Liver (tissue), 9 donors: ENCODE results near the gene SEPTIN14. TPM values are rescaled to one million over a fixed set of nuclear protein-coding genes. Genes with fewer than 3 reads are reported as not detected.
"Not testable (repeated sequence)": the region's sequence is repeated elsewhere in the genome, so short reads cannot be mapped to it uniquely, and the experiment has no call there.

Source experiments
- DNase-seq: peaks from one replicate; pipeline ENCODE4 v3.0.0-alpha.2; 2017; ENCODE audit warnings: low spot score
- H3K27ac ChIP-seq, 2 donors: one replicate each; pipeline ENCODE4 v1.7.0; 2013; ENCODE audit warnings: inconsistent platforms in 2 of 2, low read length in 2 of 2, control low read depth in 1 of 2, low read depth in 1 of 2, mild to moderate bottlenecking in 1 of 2
- H3K27me3 ChIP-seq, 4 donors: one replicate each; pipeline versions ENCODE4 v1.6.1 to v1.7.0; 2013; ENCODE audit warnings: low read length in 3 of 4, inconsistent platforms in 1 of 4, mild to moderate bottlenecking in 1 of 4, moderate library complexity in 1 of 4; ENCODE audit not compliant: control insufficient read depth in 4 of 4, insufficient read depth in 4 of 4
- H3K36me3 ChIP-seq, 4 donors: one replicate each; pipeline versions ENCODE4 v1.6.1 to v1.7.0; 2013; ENCODE audit warnings: low read length in 3 of 4, mild to moderate bottlenecking in 3 of 4, low read depth in 1 of 4, moderate library complexity in 1 of 4; ENCODE audit not compliant: control insufficient read depth in 4 of 4, insufficient read depth in 3 of 4
- H3K4me1 ChIP-seq, 4 donors: one replicate each; pipeline versions ENCODE4 v1.6.1 to v1.7.0; 2013; ENCODE audit warnings: low read length in 3 of 4, mild to moderate bottlenecking in 3 of 4, moderate library complexity in 1 of 4; ENCODE audit not compliant: control insufficient read depth in 4 of 4, insufficient read depth in 4 of 4
- H3K4me3 ChIP-seq, 3 donors: one replicate each; pipeline versions ENCODE4 v1.6.1 to v1.7.0; 2013; ENCODE audit warnings: low read length in 3 of 3, control low read depth in 1 of 3, low read depth in 1 of 3, mild to moderate bottlenecking in 1 of 3
- H3K9ac ChIP-seq, 2 donors: one replicate each; pipeline ENCODE4 v1.7.0; 2013; ENCODE audit warnings: low read length in 2 of 2, mild to moderate bottlenecking in 2 of 2, moderate library complexity in 2 of 2, control low read depth in 1 of 2, low read depth in 1 of 2
- H3K9me3 ChIP-seq, 4 donors: one replicate each; pipeline versions ENCODE4 v1.6.1 to v1.7.0; 2013; ENCODE audit warnings: low read length in 3 of 4; ENCODE audit not compliant: control insufficient read depth in 4 of 4
- FOXA1 ChIP-seq: IDR thresholded peaks from 2 replicates; pipeline ENCODE4 v1.6.1; 2016; ENCODE audit warnings: antibody characterized with exemption
- FOXA2 ChIP-seq: IDR thresholded peaks from 2 replicates; pipeline ENCODE4 v1.6.1; 2016; ENCODE audit warnings: antibody characterized with exemption
- GABPA ChIP-seq, 2 donors: IDR thresholded peaks in 1 of 2; conservative IDR thresholded peaks in 1 of 2; 2 replicates each; pipeline ENCODE4 v1.6.1; 2016; ENCODE audit warnings: antibody characterized with exemption in 2 of 2, mild to moderate bottlenecking in 1 of 2, moderate library complexity in 1 of 2
- HNF4A ChIP-seq, 2 donors: conservative IDR thresholded peaks; 2 replicates each; pipeline ENCODE4 v1.6.1; 2016; ENCODE audit warnings: antibody characterized with exemption in 2 of 2, mild to moderate bottlenecking in 2 of 2
- HNF4G ChIP-seq: IDR thresholded peaks from 2 replicates; pipeline ENCODE4 v1.6.1; 2016; ENCODE audit warnings: antibody characterized with exemption
- JUND ChIP-seq, 2 donors: IDR thresholded peaks; 2 replicates each; pipeline ENCODE4 v1.6.1; 2016; ENCODE audit warnings: antibody characterized with exemption in 2 of 2
- NR2F2 ChIP-seq: IDR thresholded peaks from 2 replicates; pipeline ENCODE4 v1.6.1; 2016; ENCODE audit warnings: antibody characterized with exemption
- RAD21 ChIP-seq, 2 donors: IDR thresholded peaks; 2 replicates each; pipeline ENCODE4 v1.6.1; 2016; ENCODE audit warnings: antibody characterized with exemption in 2 of 2, mild to moderate bottlenecking in 2 of 2
- YY1 ChIP-seq: IDR thresholded peaks from 2 replicates; pipeline ENCODE4 v1.6.1; 2016; ENCODE audit warnings: antibody characterized with exemption, mild to moderate bottlenecking
- WGBS: extraction: QIAGEN DNeasy Blood & Tissue Kit; methylation state at CpG from one replicate; pipeline ENCODE4 v1.1.7; 2013; 5-methylcytosine and 5-hydroxymethylcytosine counted together
- polyA plus RNA-seq, 2 donors: library from polyadenylated mRNA; stranded (reverse) in 1 of 2; unstranded in 1 of 2; fragments of 200-250 nt in 1 of 2; fragments of >200 nt in 1 of 2; fragmentation: Nextera tagmentation in 1 of 2; extraction: Ambion mirVana in 1 of 2; gene quantifications; one replicate each; pipeline versions ENCODE4 v1.2.1 to v1.2.3, GENCODE V29; 2013 to 2015
- total RNA-seq, 2 donors: library from RNA; depleted of rRNA; stranded (reverse); fragments of >200 nt; gene quantifications; one replicate each; pipeline ENCODE4 v1.2.3, GENCODE V29; 2014
- TF ChIP-seq, protein P1 (sequence below): IDR thresholded peaks from 2 replicates; pipeline ENCODE4 v1.6.1; 2016; ENCODE audit warnings: antibody characterized with exemption
- TF ChIP-seq, protein P2 (sequence below): fragments of 150-350 bp; IDR thresholded peaks from 2 replicates; pipeline ENCODE4 v1.5.1; 2017; ENCODE audit warnings: improper control_type of control experiment, low read depth, low read length; ENCODE audit not compliant: missing input control
- TF ChIP-seq, protein P3 (sequence below): IDR thresholded peaks from 2 replicates; pipeline ENCODE4 v1.6.1; 2016; ENCODE audit warnings: antibody characterized with exemption
- TF ChIP-seq, protein P4 (sequence below): IDR thresholded peaks from 2 replicates; pipeline ENCODE4 v1.6.1; 2016; ENCODE audit warnings: antibody characterized with exemption
- TF ChIP-seq, protein P5 (sequence below): IDR thresholded peaks from 2 replicates; pipeline ENCODE4 v1.6.1; 2016; ENCODE audit warnings: antibody characterized with exemption, mild to moderate bottlenecking
- donor health status: healthy.
- donor health status: healthy.
- donor health status: healthy.
- donor health status: healthy.
- donor health status: healthy.

Gene SEPTIN14
- total and polyA plus RNA-seq, 4 donors: not detected

DNA sequence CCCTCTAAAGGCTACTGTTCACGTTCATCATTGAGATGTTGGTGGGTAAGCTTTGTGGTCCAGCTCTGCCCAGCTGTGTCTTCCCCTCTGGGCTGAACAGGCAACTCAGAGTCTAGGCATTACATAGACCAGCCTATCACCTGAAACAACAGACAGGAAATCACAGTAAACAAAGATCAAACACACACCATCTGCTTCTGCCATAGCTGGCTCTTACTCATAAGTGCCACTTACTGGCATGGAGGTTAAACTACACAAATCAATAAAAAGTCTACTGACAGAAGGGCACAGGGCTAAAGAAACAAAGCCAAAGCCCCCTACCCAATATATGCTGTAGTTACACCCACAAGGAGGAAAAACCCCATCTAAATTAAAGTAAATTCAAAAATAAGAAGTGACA is 35.0 kb downstream of the SEPTIN14 start:
- H3K4me3 ChIP-seq: no peak overlapping the region
- no peaks in the 10 kb centered on the region for H3K27me3 ChIP-seq
- 68% methylated on average over 1 of the region's 1 CpG for WGBS
- H3K9ac ChIP-seq: no peak overlapping the region
- peaks cover 9 to 22% (median 15%) of the 10 kb centered on the region in 4 donors for H3K9me3 ChIP-seq
- H3K36me3 ChIP-seq: no peaks in the 10 kb centered on the region
- H3K4me1 ChIP-seq: no peaks in the 10 kb centered on the region
- no peak overlapping the region for H3K27ac ChIP-seq
- DNase-seq: no peak
- TF ChIP-seq FOXA1: no peak
- TF ChIP-seq RAD21 (IDR thresholded peaks at IDR 0.05): no peak

DNA sequence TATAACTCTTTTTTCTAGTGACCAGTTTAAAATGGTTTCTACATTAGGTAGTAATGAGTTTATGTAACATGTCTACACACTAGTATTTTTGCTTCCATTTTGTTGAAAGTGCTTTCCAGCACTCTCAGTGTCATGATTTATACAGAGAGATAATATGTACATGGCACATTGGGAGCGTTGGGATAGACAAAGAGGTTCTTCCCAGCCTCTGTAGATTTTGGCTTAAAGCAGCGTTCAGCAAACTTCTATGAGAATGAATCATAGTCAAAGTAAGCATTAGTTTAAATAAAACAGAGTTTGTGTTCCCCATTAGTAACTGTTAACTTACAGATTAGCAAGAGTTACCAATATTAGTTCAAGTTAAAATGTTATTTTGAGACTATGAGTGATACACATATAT is 43.9 kb downstream of the SEPTIN14 start:
- H3K4me3 ChIP-seq: no peak overlapping the region
- no peak overlapping the region for H3K9ac ChIP-seq
- 61% methylated on average over 2 of the region's 2 CpGs for WGBS
- TF ChIP-seq, protein P1, sequence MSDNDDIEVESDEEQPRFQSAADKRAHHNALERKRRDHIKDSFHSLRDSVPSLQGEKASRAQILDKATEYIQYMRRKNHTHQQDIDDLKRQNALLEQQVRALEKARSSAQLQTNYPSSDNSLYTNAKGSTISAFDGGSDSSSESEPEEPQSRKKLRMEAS: no peak
- TF ChIP-seq, protein P2, sequence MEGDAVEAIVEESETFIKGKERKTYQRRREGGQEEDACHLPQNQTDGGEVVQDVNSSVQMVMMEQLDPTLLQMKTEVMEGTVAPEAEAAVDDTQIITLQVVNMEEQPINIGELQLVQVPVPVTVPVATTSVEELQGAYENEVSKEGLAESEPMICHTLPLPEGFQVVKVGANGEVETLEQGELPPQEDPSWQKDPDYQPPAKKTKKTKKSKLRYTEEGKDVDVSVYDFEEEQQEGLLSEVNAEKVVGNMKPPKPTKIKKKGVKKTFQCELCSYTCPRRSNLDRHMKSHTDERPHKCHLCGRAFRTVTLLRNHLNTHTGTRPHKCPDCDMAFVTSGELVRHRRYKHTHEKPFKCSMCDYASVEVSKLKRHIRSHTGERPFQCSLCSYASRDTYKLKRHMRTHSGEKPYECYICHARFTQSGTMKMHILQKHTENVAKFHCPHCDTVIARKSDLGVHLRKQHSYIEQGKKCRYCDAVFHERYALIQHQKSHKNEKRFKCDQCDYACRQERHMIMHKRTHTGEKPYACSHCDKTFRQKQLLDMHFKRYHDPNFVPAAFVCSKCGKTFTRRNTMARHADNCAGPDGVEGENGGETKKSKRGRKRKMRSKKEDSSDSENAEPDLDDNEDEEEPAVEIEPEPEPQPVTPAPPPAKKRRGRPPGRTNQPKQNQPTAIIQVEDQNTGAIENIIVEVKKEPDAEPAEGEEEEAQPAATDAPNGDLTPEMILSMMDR: no peak
- H3K27ac ChIP-seq: no peak overlapping the region
- no peaks in the 10 kb centered on the region for H3K4me1 ChIP-seq
- H3K27me3 ChIP-seq: no peaks in the 10 kb centered on the region
- no peak for DNase-seq
- H3K36me3 ChIP-seq: no peaks in the 10 kb centered on the region
- peaks cover 5 to 19% (median 14%) of the 10 kb centered on the region in 4 donors for H3K9me3 ChIP-seq

DNA sequence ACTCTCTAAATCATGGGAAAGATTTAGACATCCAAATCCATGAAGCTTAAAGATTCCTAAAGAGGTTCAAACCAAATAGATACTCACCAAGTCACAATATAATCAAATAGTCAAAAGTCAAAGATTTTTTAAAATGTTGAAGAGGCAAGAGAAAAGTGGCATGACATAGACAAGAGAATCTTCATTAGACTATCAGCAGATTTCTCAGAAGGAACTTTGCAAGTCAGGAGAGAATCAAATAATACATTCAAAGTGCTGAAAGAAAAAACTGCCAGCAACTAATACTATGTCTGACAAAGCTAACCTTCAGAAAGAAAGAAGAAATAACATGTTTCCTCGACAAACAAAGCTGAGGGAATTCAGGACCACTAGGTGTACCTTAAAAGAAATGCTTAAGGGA is 65.3 kb downstream of the SEPTIN14 start:
- H3K4me1 ChIP-seq, H3K36me3 ChIP-seq, H3K27ac ChIP-seq, H3K27me3 ChIP-seq, H3K4me3 ChIP-seq, DNase-seq, H3K9ac ChIP-seq: not testable (repeated sequence)
- WGBS: 63% methylated on average over 1 of the region's 1 CpG
- peaks cover 0 to 18% (median 3%) of the 10 kb centered on the region in 4 donors for H3K9me3 ChIP-seq

DNA sequence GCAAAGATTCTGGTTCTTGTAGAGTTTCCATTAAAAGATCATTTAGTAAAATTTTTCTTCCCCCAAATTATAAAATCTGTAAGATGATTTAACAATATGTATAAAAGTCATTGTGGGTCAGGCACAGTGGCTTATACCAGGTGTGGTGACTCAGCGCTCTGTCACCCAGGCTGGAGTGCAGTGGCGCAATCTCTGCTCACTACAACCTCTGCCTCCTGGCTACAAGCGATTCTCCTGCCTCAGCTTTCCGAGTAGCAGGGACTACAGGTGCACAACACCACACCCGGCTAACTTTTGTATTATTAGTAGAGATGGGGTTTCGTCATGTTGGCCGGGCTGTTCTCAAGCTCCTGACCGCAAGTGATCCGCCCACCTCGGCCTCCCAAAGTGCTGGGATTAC is 68.0 kb downstream of the SEPTIN14 start:
- DNase-seq: no peak
- 84% methylated on average over 10 of the region's 10 CpGs for WGBS
- TF ChIP-seq, protein P2: no peak
- no peak for TF ChIP-seq GABPA (IDR thresholded peaks at IDR 0.05 in 1 of 2, conservative IDR thresholded peaks at IDR 0.05 in 1 of 2)
- TF ChIP-seq NR2F2: no peak
- no peak for TF ChIP-seq RAD21 (IDR thresholded peaks at IDR 0.05)
- TF ChIP-seq HNF4G: no peak
- TF ChIP-seq, protein P3, sequence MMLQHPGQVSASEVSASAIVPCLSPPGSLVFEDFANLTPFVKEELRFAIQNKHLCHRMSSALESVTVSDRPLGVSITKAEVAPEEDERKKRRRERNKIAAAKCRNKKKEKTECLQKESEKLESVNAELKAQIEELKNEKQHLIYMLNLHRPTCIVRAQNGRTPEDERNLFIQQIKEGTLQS: no peak
- TF ChIP-seq, protein P4, sequence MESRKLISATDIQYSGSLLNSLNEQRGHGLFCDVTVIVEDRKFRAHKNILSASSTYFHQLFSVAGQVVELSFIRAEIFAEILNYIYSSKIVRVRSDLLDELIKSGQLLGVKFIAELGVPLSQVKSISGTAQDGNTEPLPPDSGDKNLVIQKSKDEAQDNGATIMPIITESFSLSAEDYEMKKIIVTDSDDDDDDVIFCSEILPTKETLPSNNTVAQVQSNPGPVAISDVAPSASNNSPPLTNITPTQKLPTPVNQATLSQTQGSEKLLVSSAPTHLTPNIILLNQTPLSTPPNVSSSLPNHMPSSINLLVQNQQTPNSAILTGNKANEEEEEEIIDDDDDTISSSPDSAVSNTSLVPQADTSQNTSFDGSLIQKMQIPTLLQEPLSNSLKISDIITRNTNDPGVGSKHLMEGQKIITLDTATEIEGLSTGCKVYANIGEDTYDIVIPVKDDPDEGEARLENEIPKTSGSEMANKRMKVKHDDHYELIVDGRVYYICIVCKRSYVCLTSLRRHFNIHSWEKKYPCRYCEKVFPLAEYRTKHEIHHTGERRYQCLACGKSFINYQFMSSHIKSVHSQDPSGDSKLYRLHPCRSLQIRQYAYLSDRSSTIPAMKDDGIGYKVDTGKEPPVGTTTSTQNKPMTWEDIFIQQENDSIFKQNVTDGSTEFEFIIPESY: no peak
- no peak for TF ChIP-seq HNF4A (conservative IDR thresholded peaks at IDR 0.05)
- no peak for TF ChIP-seq JUND (IDR thresholded peaks at IDR 0.05)
- no peak for TF ChIP-seq FOXA2
- TF ChIP-seq, protein P5, sequence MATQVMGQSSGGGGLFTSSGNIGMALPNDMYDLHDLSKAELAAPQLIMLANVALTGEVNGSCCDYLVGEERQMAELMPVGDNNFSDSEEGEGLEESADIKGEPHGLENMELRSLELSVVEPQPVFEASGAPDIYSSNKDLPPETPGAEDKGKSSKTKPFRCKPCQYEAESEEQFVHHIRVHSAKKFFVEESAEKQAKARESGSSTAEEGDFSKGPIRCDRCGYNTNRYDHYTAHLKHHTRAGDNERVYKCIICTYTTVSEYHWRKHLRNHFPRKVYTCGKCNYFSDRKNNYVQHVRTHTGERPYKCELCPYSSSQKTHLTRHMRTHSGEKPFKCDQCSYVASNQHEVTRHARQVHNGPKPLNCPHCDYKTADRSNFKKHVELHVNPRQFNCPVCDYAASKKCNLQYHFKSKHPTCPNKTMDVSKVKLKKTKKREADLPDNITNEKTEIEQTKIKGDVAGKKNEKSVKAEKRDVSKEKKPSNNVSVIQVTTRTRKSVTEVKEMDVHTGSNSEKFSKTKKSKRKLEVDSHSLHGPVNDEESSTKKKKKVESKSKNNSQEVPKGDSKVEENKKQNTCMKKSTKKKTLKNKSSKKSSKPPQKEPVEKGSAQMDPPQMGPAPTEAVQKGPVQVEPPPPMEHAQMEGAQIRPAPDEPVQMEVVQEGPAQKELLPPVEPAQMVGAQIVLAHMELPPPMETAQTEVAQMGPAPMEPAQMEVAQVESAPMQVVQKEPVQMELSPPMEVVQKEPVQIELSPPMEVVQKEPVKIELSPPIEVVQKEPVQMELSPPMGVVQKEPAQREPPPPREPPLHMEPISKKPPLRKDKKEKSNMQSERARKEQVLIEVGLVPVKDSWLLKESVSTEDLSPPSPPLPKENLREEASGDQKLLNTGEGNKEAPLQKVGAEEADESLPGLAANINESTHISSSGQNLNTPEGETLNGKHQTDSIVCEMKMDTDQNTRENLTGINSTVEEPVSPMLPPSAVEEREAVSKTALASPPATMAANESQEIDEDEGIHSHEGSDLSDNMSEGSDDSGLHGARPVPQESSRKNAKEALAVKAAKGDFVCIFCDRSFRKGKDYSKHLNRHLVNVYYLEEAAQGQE: no peak
- no peak for TF ChIP-seq YY1

More for the DNA sequence above, 68.0 kb downstream of the SEPTIN14 start:
- Histone ChIP-seq H3K27ac (no peak overlapping the region), H3K9ac (no peak overlapping the region), H3K9me3 (peaks cover 0 to 18% (median 3%) of the 10 kb centered on the region in 4 donors), H3K36me3 (no peaks in the 10 kb centered on the region), H3K4me3 (no peak overlapping the region), H3K27me3 (no peaks in the 10 kb centered on the region), H3K4me1 (no peaks in the 10 kb centered on the region)
